Retinal pigment epithelial cell (primary cell): ENCODE results near the gene NT5DC1.
A peak's percentile ranks its signal among the peaks of the same experiment; 100 is the strongest.

Experiments used
- DNase-seq: peaks from one replicate; pipeline ENCODE4 v3.0.0-alpha.2; 2010; ENCODE audit warnings: low read depth
- H3K4me3 ChIP-seq: 2 replicates; pipeline ENCODE4 v1.5.1; 2011; ENCODE audit warnings: mild to moderate bottlenecking, low read length, control low read depth, moderate library complexity
- TF ChIP-seq, protein P1 (sequence below): conservative IDR thresholded peaks from 2 replicates; pipeline ENCODE4 v1.5.1; 2011; ENCODE audit warnings: low read depth, low read length, control low read depth, inconsistent platforms

NT5DC1 gene

DNA sequence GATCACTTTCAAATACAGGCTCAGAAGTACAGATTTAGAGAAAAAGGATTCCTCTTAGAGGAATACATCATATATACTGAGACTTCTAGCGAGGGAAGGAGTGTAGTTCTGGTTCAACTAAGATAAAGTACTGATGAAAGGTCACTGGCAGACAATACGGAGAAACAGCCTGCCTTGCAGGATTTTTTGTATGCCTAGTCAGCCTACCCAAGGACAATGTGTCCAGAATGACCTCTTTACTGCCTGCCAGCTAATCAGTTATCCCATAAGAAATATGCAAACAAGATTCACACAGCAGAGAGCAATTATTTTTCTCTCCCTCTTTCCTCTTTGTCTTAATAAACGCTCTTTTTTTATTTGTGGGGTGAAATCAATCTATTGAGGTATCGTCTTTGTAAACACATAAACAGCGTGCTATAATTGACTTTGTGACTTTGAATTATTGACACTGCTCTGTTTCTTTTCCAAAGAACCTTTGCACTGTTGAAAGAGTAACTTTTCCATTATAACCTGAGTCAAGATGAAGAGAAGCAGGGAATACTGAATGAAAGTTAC, 154.7 kb downstream of the NT5DC1 start:
- TF ChIP-seq, protein P1, sequence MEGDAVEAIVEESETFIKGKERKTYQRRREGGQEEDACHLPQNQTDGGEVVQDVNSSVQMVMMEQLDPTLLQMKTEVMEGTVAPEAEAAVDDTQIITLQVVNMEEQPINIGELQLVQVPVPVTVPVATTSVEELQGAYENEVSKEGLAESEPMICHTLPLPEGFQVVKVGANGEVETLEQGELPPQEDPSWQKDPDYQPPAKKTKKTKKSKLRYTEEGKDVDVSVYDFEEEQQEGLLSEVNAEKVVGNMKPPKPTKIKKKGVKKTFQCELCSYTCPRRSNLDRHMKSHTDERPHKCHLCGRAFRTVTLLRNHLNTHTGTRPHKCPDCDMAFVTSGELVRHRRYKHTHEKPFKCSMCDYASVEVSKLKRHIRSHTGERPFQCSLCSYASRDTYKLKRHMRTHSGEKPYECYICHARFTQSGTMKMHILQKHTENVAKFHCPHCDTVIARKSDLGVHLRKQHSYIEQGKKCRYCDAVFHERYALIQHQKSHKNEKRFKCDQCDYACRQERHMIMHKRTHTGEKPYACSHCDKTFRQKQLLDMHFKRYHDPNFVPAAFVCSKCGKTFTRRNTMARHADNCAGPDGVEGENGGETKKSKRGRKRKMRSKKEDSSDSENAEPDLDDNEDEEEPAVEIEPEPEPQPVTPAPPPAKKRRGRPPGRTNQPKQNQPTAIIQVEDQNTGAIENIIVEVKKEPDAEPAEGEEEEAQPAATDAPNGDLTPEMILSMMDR: no peak
- H3K4me3 ChIP-seq: peak overlapping the region; percentile 93
- DNase-seq: no peak

DNA sequence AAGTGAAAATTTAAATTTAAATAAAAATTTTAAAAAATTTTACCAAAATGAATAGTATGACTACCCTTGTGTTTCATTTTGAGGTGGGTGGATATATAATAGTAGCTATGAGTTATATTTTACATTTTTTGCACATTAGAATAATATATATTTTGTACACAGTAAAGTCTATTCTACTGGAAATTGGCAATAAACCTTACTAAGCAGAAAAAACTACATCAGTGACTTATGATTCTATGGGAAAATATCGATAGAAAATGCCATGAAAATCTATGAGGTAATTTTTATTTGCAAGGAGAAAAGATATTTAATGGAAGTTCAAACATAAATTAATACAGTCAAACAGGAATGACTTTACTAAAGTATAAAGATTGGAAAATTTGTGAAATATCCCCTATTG, 156.0 kb downstream of the NT5DC1 start:
- H3K4me3 ChIP-seq: no peak overlapping the region
- no peak for DNase-seq
- TF ChIP-seq, protein P1: no peak

DNA sequence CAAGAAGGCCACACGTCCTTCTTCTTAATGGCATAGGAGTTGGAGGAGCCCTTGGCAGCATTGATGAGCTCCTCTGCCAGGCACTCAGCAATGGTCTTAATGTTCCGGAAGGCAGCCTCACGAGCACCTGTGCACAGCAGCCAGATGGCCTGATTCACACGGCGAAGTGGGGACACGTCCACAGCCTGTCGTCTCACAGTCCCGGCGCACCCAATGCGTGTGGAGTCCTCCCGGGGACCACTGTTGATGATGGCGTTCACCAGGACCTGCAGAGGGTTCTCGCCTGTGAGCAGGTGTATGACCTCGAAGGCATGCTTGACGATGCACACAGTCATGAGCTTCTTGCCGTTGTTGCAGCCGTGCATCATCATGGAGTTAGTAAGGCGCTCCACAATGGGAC, 157.9 kb downstream of the NT5DC1 start:
- DNase-seq: no peak
- TF ChIP-seq, protein P1: no peak
- H3K4me3 ChIP-seq: no peak overlapping the region

DNA sequence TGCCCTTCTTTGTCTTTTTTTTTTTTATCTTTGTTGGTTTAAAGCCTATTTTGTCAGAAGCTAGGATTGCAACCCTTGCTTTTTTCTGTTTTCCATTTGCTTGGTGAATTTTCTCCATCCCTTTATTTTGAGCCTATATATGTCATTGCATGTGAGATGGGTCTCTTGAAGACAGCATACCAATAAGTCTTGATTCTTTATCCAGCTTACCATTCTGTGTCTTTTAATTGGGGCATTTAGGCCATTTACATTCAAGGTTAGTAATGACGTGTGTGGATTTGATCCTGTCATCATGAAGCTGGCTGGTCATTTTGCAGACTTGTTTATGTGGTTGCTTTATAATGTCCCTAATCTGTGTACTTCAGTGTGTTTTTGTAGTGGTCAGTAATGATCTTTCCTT, 162.7 kb downstream of the NT5DC1 start:
- no peak overlapping the region for H3K4me3 ChIP-seq
- DNase-seq: no peak
- TF ChIP-seq, protein P1: no peak

DNA sequence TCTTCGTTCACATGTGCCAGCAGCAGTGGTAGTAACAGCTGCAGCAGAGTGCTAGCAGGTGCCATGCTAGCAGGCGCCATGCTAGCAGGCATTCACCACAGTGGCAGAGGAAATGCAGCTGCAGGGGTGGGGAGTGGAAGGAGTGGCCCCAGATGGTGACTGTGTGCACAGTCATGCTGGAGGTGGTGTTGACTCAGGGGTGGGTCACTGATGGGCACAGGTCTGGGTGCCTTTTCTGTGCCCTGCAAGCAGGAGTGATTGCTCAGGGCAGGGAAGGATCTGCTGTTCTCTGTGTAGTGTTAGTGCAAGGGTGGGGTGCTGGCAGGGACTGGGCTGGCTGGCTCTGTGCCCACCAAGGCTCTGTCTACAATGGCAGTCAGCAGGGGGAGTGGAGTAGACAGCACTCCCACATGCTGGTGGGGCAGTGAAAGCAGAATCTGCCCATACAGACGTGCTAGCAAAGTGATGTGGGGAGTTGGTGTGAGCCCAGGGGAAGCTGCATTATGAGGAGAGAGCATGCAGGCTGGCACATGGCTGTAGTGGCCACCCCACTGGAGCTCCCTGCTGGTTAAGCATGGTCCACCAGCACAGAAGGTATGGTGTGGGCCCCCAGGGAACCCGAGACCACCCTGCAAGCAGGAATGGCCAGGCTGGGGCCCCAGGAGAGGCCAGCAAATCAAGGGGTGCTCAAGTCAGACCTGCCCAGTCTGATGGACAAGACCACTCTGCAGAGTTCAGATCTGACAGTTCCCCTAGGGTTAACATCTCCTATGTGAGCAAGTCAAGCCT, 164.6 kb downstream of the NT5DC1 start:
- H3K4me3 ChIP-seq: no peak overlapping the region
- DNase-seq: no peak
- TF ChIP-seq, protein P1: no peak

DNA sequence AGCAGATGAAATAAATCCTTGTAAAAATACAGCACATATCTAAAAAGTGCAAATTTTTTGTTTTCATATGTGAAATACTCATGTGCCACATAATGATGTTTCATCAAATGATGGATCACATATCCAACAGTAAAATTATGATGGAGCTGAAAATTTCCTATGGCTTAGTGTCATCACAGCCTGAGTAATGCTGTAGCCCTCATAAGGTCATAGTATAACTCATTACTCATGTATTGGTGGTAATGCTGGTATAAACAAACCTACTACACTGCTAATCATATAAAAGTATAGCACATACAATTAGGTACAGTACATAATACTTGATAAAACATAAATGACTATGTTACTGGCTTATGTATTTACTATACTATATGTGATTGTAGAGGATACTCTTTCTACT, 166.2 kb downstream of the NT5DC1 start:
- TF ChIP-seq, protein P1: no peak
- no peak for DNase-seq
- no peak overlapping the region for H3K4me3 ChIP-seq
